GM19468 (cell line): ENCODE results near the gene RNF121.

Experiments
- ATAC-seq: cut with Tn5 transposase; IDR thresholded peaks from one replicate; pipeline ENCODE4 v1.9.1; 2021; ENCODE audit warnings: mild to moderate bottlenecking, moderate library complexity, moderate number of reproducible peaks; ENCODE audit not compliant: unreplicated experiment; ENCODE audit errors: extremely low read depth

RNF121 gene

GRCh38 chr11:71933141-71933933 is 4.5 kb downstream of the RNF121 start:
- ATAC-seq = no peak

GRCh38 chr11:71934213-71934612 is 5.4 kb downstream of the RNF121 start:
- ATAC-seq = no peak

DNA sequence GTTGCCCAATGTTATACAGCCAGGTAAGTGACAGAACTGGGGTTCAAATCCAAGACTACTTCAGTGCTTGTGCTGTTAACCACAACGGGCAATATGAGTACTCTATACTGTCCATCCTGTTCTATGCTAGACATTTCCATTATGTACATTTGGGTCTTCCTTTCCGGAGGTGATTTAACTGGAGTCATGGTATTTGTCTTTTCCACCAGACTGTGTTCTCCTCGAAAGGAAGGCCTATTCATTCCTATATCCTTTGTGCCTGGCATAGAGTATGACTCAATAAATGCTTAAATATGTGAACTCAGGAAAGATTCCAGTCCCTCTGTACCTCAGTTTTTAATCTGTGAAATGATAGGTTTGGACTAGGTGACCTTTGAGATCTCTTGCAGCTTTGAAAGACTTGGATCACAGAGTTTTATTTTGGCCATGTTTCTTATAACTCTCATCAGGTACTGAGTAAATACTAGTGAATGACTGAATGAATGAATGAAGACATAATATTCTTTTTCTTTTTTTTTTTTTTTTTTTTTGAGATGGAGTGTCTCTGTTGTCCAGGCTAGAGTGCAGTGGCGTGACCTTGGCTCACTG is 6.6 kb downstream of the RNF121 start:
- ATAC-seq = no peak

GRCh38 chr11:71936825-71937224 is 8.0 kb downstream of the RNF121 start:
- no peak for ATAC-seq

DNA sequence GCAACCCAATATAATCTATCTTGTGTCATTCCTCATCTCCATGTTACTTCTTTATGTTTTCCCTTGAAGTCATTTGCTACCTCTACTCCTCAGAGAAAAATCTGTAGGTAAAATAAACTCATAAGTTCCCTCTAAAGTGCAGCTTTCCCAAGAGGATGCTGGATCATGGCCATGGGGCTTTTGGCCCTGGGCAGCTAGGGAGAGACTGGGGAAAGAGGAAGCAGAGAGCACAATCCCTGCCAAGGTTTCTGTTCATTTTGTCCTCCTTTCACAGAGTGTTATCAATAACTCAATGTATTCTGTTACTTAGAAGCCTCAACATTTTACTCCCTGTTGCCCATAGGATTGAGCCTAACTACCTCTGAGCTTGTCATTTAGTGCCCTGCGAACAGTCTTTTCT is 9.0 kb downstream of the RNF121 start:
- ATAC-seq = no peak

DNA sequence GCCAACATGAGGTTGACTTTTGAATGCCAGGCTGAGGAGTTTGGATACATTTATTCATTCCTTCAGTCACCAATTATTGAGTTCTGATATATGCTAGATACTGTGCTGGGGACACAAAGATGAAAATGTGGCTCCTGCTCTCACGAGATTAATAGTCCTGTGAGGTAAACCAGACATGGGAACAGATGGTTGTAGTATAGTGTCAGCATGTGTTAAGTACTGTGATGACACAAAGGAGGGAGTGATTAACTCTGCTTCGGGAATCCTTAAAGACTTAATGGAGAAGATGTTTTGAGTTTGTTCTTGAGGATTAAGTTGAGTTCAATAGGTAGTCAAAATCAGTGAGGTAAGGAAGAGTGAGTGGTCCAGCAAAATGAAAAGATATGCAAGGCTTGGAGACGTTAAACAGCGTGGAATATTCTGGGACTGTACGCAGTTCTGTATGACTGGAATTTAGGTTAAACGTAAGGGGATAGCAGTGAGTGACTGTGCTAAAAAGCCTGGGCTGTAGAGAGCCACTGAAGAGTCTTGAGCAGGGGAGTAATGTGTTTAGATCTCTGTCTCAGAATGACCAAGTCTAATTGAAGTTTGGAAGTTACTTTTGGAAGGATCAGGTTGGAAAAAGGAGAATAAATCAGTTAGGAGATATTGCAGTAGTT is 11.8 kb downstream of the RNF121 start:
- no peak for ATAC-seq

DNA sequence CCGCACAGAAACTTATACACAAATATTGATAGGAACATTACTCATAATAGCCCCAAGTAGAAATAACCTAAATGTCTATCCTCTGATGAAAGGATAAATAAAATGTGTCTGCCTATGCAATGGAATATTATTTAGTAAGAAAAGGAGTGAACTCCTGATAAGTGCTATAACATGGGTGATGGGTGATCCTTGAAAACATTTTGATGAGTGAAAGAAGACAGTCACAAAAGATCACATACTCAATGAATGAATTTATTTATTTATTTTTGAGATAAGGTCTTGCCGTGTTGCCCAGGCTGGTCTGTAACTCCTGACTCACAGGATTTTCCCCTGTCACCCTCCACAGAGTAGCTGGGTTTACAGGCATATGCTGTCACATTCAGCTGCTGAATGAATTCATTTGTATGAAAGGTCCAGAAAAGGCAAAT is 17.3 kb downstream of the RNF121 start:
- no peak for ATAC-seq

DNA sequence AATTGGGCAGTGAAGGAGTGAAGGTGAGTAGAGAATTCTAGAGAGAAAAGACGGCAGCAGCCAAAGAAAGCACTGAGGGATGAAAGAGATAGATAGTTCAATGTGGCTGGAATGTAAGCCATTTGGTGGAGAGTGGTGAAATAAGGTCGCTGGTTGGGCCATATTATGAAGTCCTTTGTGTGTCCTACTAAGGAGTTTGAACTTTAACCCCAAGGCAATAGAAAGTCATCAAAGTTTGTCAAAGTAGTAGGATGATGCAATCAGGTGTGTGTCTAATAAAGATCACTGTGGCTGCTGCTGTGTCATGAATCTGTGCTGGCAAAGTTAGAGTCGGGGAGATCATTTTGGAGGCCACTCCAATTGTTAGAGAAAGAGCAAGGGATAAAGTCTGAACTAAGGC is 18.7 kb downstream of the RNF121 start:
- ATAC-seq = no peak

GRCh38 chr11:71948314-71949027 is 19.6 kb downstream of the RNF121 start:
- no peak for ATAC-seq

DNA sequence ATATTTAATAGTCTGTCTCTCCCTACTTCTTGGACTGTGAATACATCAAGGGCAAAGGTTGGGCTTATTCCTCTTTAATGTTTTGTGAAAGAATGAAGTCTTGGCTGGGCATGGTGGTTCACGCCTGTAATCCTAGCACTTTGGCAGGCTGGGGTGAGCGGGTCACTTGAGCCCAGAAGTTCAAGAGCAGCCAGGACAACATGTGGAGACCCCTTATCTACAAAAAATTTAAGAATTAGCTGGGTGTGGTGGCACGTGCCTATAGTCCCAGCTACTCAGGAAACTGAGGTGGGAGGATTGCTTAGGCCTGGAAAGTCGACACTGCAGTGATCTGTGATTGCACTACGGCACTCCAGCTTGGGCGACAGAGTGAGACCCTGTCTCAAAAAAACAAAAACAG is 20.2 kb downstream of the RNF121 start:
- ATAC-seq = no peak

GRCh38 chr11:71951741-71952310 is 23.0 kb downstream of the RNF121 start:
- ATAC-seq = no peak

DNA sequence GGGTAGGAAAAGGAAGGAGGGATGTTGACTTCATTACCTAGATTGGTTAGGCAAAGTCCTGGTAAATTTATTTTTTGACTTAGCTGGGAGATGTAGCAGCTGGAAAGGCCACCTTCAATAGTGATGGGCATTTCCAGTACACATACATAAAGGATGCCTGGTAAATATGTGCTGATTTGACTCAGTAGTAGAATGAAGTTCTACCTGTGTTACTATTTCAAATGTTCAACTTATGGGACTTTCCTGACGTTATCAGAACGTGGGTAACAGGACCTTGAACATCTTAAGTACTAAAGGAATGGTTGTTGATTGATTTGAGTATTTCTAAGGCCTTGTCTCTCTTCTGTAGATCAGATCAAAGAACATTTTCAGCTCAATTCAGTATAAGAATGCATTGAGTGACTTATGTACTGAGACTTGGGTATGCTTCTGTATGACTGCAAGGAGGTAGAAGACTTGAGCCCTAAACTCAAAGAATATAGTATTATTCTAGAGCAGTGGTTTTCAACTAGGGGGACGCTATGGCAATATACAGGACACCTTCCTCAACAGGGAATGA is 27.1 kb downstream of the RNF121 start:
- no peak for ATAC-seq

GRCh38 chr11:71962428-71963038 is 33.7 kb downstream of the RNF121 start:
- peak; percentile 49 for ATAC-seq

DNA sequence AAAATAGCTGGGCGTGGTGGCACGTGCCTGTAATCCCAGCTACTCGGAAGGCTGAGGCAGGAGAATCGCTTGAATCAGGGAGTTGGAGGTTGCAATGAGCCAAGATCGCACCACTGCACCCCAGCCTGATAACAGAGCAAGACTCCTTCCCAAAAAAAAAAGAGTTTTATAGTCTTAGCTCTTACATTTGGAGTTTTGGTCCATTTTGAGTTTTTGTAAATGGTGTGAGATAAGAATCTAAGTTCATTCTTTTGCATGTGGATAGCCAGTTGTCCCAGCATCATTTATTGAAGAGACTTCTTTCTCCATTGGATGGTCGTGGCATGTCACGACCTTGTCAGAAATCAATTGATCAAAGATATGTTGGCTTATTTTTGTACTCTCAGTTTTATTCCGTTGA is 34.6 kb downstream of the RNF121 start:
- ATAC-seq = no peak

GRCh38 chr11:71964641-71965040 is 35.8 kb downstream of the RNF121 start:
- ATAC-seq = no peak

DNA sequence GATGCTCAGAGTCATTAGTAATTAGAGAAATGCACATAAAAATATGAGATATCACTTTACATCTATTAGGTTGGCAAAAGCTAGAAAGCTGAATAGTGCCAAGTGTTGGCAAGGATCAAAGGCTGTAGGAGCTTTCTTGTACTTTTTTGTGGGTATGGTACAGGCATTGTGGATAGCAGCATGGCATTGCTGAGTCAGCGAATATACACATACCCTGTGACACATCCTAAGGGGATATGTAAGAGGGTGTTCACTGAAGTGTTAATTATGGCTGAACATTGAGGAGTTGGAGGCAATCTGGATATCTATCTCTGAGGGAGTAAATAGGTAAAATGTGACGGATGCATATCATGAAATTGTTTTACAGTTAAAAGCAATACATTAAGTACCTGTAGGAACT is 42.8 kb downstream of the RNF121 start:
- no peak for ATAC-seq

GRCh38 chr11:71976551-71976950 is 47.7 kb downstream of the RNF121 start:
- ATAC-seq = no peak

DNA sequence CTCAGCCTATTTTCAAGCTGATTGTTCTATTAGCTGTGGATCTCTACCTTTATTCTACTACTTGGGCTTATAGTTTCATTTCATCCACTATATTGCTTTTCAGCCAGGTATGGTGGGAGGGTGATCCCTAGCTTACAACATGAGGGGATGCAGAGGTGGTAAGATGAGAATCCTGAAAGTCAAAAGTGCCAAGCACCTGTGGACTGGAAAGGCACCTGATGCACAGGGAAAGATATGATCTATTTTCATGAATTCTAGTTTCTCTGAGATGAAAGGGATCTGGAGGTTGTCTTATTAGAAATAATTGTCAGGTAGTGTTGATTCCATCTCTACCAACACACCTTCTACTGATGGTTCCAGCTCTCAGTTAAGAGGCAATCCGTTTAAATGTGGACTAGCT is 48.2 kb downstream of the RNF121 start:
- no peak for ATAC-seq

DNA sequence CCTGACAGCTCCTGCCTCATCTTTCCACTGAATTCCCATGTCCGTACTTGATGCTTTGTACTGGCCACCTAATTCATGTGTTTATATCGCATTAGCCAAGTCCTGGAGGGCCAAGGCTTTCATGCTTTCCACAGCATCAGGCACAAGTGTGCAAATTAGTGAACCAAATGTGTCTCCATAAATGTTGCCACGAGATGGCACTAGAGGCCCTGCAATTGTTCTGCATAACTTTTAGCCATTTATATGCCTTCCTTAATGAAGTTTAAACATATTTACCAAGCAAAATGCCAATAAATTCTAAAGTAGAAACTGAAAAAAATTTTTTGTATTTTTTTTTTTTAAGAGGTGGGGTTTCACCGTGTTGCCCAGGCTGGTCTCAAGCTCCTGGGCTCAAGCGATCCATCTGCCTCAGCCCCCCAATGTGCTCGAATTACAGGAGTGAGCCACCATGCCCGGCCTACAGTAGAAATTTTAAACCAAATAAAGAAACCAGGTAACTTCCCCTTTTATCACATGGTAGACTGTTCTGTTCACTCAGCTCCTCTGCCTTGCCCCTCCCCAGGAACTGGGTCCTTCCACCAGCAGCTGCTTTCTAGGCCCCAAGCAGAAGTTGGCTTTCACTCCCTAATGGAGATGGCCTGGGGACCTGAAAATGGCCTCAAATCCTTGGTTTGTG is 49.0 kb downstream of the RNF121 start:
- ATAC-seq = no peak
